ENCODE results near the gene DIABLO.
A peak's percentile ranks its signal among the peaks of the same experiment; 100 is the strongest.
"Not testable (repeated sequence)": the region's sequence is repeated elsewhere in the genome, so short reads cannot be mapped to it uniquely, and the experiment has no call there.

Gene DIABLO

DNA sequence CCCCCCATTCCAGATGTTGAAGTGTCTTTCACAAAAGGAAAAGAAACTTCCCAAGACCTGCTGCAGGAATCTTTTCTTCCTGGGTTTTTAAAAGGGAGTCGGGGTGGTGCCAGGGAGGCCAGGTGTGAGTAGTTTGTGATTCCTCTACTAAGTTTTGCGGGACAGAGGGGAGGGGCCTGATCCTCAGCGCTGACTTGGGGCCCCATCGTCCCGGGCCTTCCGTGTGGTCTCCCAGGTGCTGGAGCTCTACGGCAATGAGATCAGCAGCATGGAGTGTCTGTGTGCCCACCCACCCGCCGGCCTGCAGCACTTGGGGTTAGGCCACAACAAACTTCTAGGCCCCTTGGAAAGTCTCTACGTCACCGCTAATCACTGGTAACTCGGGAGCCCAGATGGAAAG, 38.4 kb downstream of the DIABLO start:
- DNase-seq, result no peak

DNA sequence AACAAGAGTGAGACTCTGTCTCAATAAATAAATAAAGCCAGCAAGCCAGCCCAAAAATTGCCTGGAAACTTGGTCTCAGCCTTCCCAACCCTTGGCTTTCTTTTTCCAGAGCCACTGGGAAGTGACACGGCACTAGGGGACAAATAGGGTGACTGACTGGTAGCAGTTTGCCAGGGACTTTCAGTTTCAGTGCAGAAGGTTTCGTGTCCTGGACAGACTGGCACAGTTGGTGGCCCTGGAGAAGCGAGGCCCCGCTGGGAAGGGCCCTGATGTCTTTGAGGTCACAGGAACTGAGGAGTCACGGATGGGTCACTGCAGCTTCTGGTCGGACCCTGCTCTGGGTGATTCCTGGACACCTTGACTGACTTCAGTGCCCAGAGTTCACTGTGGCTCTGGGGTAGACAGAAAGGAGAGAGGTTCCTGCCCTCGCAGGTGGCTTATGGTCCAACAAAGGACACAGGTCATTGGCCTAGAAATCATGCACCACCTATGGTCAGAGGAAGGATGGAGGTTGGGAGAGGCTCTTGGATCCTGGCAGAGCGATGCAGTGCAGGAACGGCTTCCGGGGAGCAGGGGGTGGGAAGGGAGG, 40.3 kb downstream of the DIABLO start:
- DNase-seq, result no peak

DNA sequence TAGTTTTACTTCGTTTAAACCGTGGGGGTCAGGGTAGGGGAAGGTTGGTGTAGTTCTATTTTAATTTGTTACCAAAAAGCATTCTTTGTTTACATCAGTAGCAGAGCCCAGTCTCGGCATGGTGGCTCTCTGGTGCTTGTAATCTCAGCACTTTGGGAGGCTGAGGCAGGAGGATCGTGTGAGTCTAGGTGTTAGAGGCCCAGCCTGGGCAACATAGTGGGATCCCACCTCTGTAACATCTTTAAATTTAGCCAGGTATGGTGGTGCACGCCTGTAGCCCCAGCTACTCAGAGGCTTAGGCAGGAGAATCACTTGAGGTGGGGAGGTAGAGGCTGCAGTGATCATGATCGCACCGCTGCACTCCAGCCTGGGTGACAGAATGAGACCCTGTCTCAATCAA, 40.8 kb downstream of the DIABLO start:
- DNase-seq, result no peak

DNA sequence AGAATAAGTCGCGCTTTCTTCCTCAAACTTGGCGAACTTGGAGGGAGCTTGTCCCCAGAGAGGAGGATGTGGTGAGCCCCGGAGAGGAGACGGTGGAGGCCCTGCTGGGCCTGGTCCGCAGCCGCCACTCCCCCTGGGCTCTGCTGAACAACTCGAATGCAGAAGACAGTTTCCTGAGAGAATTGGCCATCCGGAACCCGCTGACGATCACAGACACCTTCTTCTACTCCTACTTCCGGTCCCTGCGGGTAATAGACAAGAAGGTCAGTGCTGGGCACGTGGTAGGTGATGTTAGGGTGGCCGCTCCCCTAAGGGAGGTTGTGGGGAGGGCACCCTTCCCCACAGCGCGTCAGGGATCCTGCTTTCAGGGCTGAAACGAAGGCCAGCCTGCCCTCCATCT, 41.3 kb downstream of the DIABLO start:
- no peak for DNase-seq

DNA sequence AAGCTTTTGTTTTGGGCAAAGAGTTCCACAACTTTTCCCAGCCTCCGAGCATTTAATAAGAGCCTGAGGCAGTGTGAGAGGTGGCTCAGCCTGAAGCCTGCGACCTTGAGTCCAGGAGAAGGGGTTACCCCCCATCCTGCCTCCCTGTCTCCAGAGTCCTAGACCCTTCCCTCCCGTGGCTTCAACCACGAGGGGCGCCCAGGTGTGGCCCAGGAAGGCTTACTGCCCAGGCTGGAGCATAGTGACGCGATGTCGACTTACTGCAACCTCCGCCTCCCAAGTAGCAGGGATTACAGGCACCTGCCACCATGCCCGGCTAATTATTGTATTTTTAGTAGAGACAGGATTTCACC, 42.3 kb downstream of the DIABLO start:
- no peak for DNase-seq

DNA sequence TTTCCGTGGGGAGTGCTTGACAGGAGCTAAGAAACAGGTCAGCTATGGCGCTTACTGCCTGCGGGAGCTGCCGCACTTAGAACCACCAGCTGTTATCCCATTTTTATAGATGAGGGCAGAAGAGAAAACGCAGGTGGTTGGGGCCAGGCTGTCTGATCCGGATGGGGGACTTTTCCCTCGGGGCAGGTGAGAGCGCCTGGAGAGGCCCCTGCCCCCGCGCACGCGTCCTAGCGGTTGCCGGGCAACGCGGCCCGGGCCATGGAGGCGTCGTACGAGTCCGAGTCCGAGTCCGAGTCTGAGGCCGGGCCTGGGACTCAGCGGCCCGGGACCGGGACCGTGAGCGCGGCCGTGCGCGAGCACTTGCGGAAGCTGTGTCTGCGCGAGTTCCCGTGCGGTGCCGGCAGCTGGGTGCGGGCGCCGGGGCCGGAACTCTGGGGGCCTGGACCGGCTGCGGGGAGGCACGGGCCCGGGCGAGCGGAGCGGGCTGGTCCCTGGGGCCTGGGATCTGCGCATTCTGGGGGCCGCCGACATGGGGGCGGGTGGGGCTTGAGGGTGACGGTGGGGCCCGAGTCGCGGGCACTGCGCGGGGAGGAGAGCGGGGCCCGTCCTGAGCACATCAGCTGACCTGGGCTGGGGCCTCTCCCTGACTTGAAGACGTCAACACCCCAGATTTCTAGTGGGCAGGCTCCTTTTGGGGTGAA, 42.8 kb downstream of the DIABLO start, which contains the start of gene LRRC43:
Gene LRRC43, plus strand, starts transcription at position 237 of the 701 bp plus-strand sequence. Its CDS starts 22 bp downstream, at position 259.
- peak; percentile 17 for DNase-seq

DNA sequence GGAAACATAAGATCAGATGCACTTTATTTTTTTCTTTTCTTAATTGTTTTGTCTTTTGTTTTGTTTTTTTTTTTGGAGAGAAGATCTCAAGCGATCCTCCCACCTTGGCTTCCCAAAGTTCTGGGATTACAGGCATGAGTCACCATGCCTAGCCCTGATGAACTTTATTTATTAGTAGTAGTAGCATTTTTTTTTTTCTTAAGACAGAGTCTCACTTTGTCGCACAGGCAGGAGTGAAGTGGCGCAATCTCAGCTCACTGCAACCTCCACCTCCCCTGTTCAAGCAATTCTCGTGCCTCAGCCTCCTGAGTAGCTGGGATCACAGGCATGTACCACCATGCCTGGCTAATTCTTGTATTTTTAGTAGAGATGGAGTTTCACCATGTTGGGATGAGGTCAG, 49.4 kb downstream of the DIABLO start:
- DNase-seq, result not testable (repeated sequence)

DNA sequence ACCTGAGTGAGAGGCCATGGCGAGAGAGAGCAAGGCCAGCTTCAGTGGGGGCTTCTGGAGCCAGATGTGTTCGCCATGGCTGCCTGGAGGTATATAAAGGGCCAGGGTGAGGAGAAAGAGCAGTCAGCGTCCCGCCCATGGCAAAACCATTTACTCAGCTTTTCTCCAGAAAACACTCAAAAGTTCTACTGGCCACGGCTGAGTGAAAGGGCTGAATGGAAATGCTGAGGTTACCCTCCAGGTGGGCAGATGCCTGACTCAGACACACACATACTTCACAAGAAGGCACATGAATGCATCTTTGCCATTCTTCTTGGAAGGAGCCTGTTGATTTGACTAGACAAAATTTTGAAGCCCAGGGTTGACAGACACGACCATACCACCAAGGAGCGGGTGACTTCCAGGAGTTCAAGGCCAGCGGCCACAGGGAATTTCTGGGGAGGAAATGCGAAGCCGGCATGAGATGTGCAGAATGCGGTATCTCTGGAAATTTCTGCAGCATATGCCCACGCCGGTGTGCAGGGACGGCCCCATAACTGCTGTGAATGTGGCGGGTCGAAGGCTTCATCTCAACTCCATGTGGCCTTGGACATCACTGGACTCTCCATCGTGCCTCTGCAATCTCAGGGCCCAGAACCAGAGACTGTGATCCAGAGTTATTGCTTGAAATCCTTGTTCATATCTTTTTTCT, 51.6 kb downstream of the DIABLO start, which contains the start of gene IL31:
Gene IL31, minus strand, starts transcription at position 67 of the 691 bp plus-strand sequence. Its CDS starts 49 bp downstream, at position 18.
- DNase-seq, result no peak

DNA sequence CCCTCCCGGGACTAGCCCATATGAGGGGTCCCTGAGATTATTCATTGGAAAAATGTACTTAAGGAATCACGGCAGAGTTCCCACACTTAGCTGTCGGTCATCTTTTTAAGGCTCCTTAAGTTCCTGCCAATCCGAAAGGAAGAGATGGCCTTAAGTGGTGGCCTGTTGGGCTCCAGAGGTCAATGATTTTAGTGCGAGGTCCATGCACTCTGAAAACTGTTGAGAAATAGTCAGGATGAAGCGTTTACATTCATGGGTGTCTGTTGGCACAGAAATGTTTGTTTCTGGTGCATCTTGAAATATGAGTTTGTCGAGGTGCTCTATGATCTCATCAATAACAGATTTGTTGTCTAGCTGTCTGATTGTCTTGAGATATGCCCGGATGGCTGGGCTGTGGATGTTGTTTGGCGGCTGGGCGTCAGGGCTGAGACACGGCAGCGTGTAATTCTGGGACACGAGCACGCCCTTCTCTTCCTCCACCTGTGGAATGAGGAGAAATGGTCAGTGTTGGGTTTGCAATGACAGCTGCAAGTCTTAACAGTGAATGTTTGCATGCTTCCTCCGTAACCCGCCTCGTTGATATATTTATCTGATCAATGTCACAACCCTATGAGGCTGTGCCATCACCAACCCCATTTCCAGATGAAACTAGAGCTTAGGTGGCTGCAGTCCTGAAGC, 53.5 kb downstream of the DIABLO start:
- no peak for DNase-seq

DNA sequence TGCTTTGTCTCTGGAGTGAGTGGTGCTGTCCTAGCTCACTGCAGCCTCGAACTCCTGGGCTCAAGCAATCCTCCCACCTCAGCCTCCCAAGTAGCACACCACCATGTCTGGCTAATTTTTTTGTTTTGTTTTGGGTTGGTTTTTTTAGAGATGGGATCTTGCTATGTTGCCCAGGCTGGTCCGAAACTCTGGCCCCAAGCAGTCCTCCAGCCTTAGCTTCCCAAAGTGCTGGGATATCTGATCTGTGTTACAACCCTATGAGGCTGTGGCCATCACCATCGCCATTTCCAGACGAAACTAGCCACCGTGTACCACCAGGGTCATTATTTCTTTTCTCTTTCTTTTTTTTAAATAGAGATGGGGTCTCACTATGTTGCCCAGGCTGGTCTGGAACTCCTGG, 54.5 kb downstream of the DIABLO start:
- DNase-seq, result no peak

DNA sequence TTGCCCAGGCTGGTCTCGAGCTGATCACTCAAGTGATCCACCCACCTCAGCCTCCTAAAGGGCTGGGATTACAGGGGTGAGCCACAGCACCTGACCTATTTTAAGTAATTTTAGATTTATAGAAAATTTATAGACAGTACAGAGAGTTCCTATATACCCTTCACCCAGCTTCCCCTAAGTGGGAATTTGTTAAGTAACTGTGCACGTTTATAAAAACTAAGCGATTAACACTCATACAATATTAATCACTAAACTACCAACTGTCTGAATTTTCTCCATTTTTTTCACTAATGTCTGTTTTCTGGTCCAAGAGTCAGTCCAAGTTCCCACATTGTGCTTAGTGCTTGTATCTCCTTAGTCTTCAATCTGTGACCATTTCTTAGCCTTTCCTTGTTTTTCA, 57.4 kb downstream of the DIABLO start:
- no peak for DNase-seq

DNA sequence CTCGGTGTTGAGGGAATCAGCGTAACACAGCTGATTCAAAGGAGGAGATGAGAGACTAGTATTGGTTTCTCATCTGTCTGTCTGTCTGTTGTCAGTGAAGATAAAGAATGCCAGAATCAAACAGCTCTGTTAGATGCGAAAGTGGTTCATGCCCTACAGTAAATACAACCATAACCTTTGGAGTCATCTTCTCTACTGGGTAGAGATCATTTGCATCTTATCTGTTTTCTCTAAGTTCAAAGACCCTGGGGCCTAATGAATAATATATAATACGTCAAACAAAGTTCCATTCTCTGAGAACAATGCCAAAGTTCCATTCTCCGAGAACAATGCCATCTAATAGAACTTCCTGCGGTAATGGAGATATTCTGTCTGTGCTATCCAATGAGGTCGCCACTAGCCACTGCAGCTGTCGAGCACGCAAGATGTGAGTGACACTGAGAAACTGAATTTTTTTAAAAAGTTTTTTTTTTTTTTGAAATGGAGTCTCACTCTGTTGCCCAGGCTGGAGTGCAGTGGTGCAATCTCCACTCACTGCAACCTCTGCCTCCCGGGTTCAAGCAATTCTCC, 58.4 kb downstream of the DIABLO start:
- no peak for DNase-seq

DNA sequence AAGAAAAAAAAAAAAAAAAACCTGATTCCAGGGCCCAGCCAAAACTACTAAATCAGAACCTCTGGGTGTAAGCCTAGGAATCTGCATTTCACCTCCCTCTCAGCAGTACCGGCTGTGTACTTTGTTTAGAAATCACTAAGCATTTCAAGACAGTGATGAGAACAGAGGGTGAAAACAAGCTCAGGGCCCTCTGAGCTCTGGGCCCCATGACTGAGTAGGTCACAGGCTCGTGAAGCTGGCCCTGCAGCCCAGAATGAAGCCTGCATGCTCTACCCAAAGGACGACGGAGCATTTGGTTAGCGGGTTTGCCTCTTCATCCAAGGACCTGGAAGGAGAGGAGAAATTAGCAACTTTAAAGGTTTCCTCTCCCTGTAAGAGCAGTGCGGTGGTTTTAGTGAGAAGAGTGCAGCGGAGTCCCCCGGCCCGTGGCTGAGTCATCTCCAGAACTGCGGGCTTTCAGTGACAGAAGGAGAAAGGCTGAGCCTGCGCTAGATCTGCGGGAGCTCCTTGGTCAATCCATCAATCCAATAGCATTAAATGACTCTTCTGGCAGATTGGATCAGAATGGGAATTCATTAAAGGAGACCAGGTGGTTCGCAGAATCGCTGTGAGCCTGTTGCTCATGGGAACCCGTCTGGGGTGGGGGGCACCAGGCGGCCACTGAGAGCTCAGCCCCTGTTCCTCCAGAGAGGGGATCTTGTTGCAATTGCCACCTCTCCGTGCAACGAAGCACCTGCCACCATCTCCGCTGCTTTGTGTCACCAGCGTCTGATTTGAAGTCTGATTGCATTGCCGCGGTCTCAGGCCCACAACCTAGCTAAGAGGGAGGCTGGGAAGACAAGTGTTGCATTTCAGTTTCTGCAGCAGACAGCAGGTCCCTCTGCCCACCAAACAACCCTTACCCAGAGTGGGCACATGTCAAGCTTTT, 59.2 kb downstream of the DIABLO start:
- DNase-seq, result peak; percentile 17

DNA sequence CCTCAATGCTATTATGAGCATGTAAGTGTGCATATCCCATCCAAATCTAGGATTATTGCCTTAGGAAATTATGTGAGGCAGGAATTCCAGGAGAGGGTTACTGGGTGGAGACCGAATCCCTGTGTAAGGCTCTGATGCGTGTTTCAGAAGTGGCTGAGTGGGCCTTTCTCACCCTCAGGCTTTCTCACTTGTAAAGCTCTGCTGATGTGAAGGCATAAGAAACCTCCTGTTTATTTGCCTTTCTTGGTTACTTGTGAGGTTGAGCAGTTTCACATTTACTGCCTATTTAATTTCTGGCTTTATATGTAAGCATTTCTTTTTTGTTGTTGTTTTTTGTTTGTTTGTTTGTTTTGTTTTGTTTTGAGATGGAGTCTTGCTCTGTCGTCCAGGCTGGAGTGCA, 62.9 kb downstream of the DIABLO start:
- DNase-seq, result no peak

DNA sequence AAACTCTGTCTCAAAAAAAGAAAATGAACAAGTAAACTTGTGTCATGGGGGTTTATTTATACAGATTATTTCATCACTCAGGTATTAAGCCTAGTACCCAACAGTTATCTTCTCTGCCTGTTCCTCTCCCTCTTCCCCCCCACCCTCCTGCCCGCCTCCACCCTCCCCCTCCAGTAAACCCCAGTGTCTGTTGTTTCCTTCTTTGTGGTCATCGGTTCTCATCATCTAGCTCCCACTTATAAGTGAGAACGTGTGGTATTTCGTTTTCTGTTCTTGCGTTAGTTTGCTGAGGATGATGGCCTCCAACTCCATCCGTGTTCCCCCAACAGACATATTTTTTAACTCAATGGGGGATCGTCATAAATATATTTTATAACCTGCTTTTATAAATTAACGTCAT, 64.2 kb downstream of the DIABLO start:
- peak; percentile 47 for DNase-seq

DNA sequence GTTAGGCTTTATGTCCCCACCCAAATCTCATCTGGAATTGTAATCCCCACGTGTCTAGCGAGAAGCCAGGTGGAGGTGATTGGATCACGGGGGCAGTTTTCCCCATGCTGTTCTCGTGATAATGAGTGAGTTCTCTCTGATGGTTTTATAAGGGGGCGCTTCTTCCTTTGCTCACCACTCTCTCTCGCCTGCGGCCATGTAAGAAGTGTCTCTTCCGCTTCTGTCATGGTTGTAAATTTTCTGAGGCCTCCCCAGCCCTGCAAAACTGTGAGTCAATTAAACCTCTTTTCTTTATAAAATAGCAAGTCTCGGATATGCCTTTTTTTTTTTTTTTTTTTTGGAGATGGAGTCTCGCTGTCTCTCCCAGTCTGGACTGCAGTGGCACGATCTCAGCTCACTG, 65.1 kb downstream of the DIABLO start:
- no peak for DNase-seq

DNA sequence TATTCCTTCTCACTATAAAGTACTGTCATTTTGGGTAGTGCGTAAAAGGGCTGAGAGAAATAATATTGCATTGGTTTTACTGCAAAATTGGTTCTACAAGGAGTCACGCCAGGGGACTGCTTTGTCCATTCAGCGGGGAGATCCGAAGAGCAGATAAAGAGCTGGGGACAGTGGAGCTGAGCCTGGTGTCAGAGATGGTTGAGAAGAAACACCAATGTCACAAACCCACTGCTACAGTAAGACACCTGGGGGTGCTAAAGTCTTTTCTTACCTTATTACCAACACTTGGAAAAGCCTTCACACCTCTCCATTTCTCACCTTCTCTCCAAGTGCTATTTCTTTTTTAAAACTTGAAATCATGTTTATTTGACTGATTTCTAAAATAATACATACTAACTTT, 66.0 kb downstream of the DIABLO start:
- DNase-seq, result no peak

DNA sequence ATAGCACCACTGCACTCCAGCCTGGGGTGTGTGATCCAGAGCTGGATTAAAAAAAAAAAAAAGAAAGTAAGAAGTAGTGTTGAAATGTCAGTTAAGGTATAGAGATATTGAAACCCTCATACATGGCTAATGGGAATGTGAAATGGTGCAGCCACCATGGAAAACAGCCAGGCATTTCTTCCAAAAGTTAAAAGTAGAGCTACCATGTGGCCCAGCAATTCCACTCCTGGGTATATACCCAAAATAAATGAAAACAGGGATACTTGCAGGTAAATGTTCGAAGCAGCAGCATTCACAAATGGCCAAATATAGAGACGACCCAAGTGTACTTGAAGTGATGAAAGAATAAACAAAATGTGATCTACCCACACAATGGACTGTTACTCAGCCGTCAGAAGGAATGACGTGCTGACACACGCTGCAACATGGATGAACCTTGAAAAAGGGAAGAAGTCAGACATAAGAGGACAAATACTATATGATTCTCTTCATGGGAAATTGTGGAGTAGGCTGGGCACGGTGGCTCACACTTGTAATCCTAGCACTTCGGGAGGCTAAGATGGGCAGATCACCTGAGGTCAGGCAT, 67.1 kb downstream of the DIABLO start:
- DNase-seq, result no peak

Data from CD4-positive, alpha-beta T cell treated with Interleukin-21 for 1 hour (primary cell).